OCI-LY1 (cell line): ENCODE measurements around the gene ZSCAN21.

Source experiments
- EZH2 ChIP-seq: fragments of 200-600 bp; sonication (generic), shearing (Covaris generic); IDR thresholded peaks from 2 replicates; pipeline ENCODE4 v1.8.0; 2017; ENCODE audit warnings: borderline replicate concordance, mixed run types, mild to moderate bottlenecking, antibody characterized with exemption, low read length, moderate library complexity, mixed read lengths
- TF ChIP-seq, protein P1 (sequence below): fragments of 200-600 bp; sonication (generic), shearing (Covaris generic); IDR thresholded peaks from 2 replicates; pipeline ENCODE4 v1.5.1; 2017; ENCODE audit warnings: mild to moderate bottlenecking, antibody characterized with exemption, low read length, moderate library complexity, mixed read lengths

DNA sequence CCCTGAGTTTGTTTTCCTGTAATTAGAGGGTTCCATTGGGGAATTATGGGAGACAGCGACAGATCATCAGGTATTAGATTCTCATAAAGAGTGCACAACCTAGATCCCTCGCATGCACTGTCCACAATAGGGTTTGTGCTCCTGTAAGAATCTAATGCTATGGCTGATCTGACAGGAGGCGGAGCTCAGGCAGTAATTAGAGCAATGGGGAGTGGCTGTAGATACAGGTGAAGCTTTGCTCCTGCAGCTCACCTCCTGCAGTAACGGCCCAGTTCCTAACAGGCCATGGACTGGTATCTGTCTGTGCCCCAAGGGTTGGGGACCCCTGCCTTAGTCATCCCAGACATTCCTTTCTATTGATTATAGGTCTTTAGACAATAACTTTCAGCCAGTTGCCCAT is 894 bp upstream of the ZSCAN21 start:
- TF ChIP-seq, protein P1, sequence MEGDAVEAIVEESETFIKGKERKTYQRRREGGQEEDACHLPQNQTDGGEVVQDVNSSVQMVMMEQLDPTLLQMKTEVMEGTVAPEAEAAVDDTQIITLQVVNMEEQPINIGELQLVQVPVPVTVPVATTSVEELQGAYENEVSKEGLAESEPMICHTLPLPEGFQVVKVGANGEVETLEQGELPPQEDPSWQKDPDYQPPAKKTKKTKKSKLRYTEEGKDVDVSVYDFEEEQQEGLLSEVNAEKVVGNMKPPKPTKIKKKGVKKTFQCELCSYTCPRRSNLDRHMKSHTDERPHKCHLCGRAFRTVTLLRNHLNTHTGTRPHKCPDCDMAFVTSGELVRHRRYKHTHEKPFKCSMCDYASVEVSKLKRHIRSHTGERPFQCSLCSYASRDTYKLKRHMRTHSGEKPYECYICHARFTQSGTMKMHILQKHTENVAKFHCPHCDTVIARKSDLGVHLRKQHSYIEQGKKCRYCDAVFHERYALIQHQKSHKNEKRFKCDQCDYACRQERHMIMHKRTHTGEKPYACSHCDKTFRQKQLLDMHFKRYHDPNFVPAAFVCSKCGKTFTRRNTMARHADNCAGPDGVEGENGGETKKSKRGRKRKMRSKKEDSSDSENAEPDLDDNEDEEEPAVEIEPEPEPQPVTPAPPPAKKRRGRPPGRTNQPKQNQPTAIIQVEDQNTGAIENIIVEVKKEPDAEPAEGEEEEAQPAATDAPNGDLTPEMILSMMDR: no peak
- no peak for TF ChIP-seq EZH2
